Hepatocyte (in vitro differentiated cells): ENCODE results near the gene SAMD4A. TPM values are rescaled to one million over a fixed set of nuclear protein-coding genes. Genes with fewer than 3 reads are reported as not detected.

ENCODE experiments used
- DNase-seq: peaks from one replicate; pipeline ENCODE4 v3.0.0-alpha.2; 2016; ENCODE audit warnings: low spot score
- H2AFZ ChIP-seq: fragments of 200-600 bp; sonication (generic); 2 replicates; pipeline ENCODE4 v1.6.0; 2016; ENCODE audit warnings: antibody characterized with exemption, mild to moderate bottlenecking
- H3K27ac ChIP-seq: fragments of 200-600 bp; sonication (generic); 2 replicates; pipeline ENCODE4 v1.5.1; 2016; ENCODE audit warnings: mild to moderate bottlenecking
- H3K27me3 ChIP-seq: fragments of 200-600 bp; sonication (generic); 2 replicates; pipeline ENCODE4 v1.6.1; 2016
- H3K36me3 ChIP-seq: fragments of 200-600 bp; sonication (generic); replicated peaks from 2 replicates; pipeline ENCODE4 v1.5.1; 2016; ENCODE audit warnings: low read depth; ENCODE audit not compliant: insufficient read depth
- H3K4me1 ChIP-seq: fragments of 200-600 bp; sonication (generic); 2 replicates; pipeline ENCODE4 v1.5.1; 2016; ENCODE audit warnings: mild to moderate bottlenecking, moderate library complexity; ENCODE audit not compliant: insufficient read depth
- H3K4me2 ChIP-seq: fragments of 200-600 bp; sonication (generic); 2 replicates; pipeline ENCODE4 v1.6.0; 2016
- H3K4me3 ChIP-seq: fragments of 200-600 bp; sonication (generic); 2 replicates; pipeline ENCODE4 v1.5.1; 2016; ENCODE audit warnings: mild to moderate bottlenecking
- H3K79me2 ChIP-seq: fragments of 200-600 bp; sonication (generic); 2 replicates; pipeline ENCODE4 v1.6.0; 2017; ENCODE audit warnings: mild to moderate bottlenecking
- H3K9me2 ChIP-seq: fragments of 200-600 bp; sonication (generic); replicated peaks from 2 replicates; pipeline ENCODE4 v1.6.0; 2017; ENCODE audit warnings: mild to moderate bottlenecking; ENCODE audit not compliant: insufficient read depth
- H3K9me3 ChIP-seq: fragments of 200-600 bp; sonication (generic); 2 replicates; pipeline ENCODE4 v1.5.1; 2016; ENCODE audit warnings: low read depth, mild to moderate bottlenecking
- H4K20me1 ChIP-seq: fragments of 200-600 bp; sonication (generic); 2 replicates; pipeline ENCODE4 v1.6.0; 2016; ENCODE audit warnings: mild to moderate bottlenecking; ENCODE audit not compliant: insufficient read depth, poor library complexity, severe bottlenecking
- CTCF ChIP-seq: fragments of 200-600 bp; sonication (generic); IDR thresholded peaks from 2 replicates; pipeline ENCODE4 v1.5.1; 2016; ENCODE audit warnings: antibody characterized with exemption, mild to moderate bottlenecking; ENCODE audit not compliant: poor library complexity
- EZH2 ChIP-seq: fragments of 200-600 bp; sonication (generic); IDR thresholded peaks from 2 replicates; pipeline ENCODE4 v1.6.1; 2016; ENCODE audit warnings: antibody characterized with exemption, mild to moderate bottlenecking, borderline replicate concordance
- EZH2phosphoT487 ChIP-seq: fragments of 200-600 bp; sonication (generic); IDR thresholded peaks from one replicate; pipeline ENCODE4 v1.6.1; 2018; ENCODE audit warnings: antibody characterized with exemption, mild to moderate bottlenecking, low read depth, moderate library complexity; ENCODE audit not compliant: unreplicated experiment, severe bottlenecking
- WGBS: methylation state at CpG from one replicate; pipeline ENCODE4 v1.1.6; 2016; ENCODE audit warnings: low lambda C conversion rate; ENCODE audit errors: missing lambda C conversion rate; 5-methylcytosine and 5-hydroxymethylcytosine counted together
- polyA plus RNA-seq: library from polyadenylated mRNA; unstranded; fragments of >200 nt; fragmentation: Nextera tagmentation; extraction: Ambion mirVana; gene quantifications from 2 replicates; pipeline ENCODE4 v1.2.1, GENCODE V29; 2016
- total RNA-seq: library from RNA; depleted of rRNA; stranded (reverse); fragments of >200 nt; gene quantifications from 2 replicates; pipeline ENCODE4 v1.2.3, GENCODE V29; 2014

SAMD4A gene
- total and polyA plus RNA-seq, 2 experiments from 2014 or later = 10.5 to 15.7 TPM

- H2AFZ ChIP-seq = no peak overlapping the region
- no peaks in the 10 kb centered on the region for H3K9me2 ChIP-seq
- no peak overlapping the region for H3K4me3 ChIP-seq
- H3K79me2 ChIP-seq = peaks cover 79% of the 10 kb centered on the region
- H3K4me1 ChIP-seq = peaks cover 10% of the 10 kb centered on the region
- TF ChIP-seq EZH2phosphoT487 (no peak), CTCF (no peak), EZH2 (no peak)
- H4K20me1 ChIP-seq = peaks cover 11% of the 10 kb centered on the region
- H3K36me3 ChIP-seq = no peaks in the 10 kb centered on the region
- peak; percentile 70 for DNase-seq
- H3K4me2 ChIP-seq = no peak overlapping the region
- 21% methylated on average over 1 of the region's 1 CpG for WGBS
- no peaks in the 10 kb centered on the region for H3K9me3 ChIP-seq
- peak overlapping the region; percentile 24 for H3K27ac ChIP-seq
- no peaks in the 10 kb centered on the region for H3K27me3 ChIP-seq
Observed at GRCh38 chr14:54579621-54580020, 12.7 kb downstream of the SAMD4A start.

- no peak overlapping the region for H2AFZ ChIP-seq
- peaks cover 11% of the 10 kb centered on the region for H4K20me1 ChIP-seq
- H3K4me1 ChIP-seq = peaks cover 6% of the 10 kb centered on the region
- no peaks in the 10 kb centered on the region for H3K36me3 ChIP-seq
- H3K9me2 ChIP-seq = no peaks in the 10 kb centered on the region
- H3K4me3 ChIP-seq = no peak overlapping the region
- H3K27me3 ChIP-seq = no peaks in the 10 kb centered on the region
- TF ChIP-seq EZH2phosphoT487 = no peak
- TF ChIP-seq CTCF = no peak
- TF ChIP-seq EZH2 = no peak
- H3K4me2 ChIP-seq = no peak overlapping the region
- WGBS = 97% methylated on average over 3 of the region's 3 CpGs
- peaks cover 80% of the 10 kb centered on the region for H3K79me2 ChIP-seq
- DNase-seq = no peak
- H3K9me3 ChIP-seq = no peaks in the 10 kb centered on the region
- no peak overlapping the region for H3K27ac ChIP-seq
Observed at GRCh38 chr14:54580933-54581332, 14.0 kb downstream of the SAMD4A start.

- H3K4me3 ChIP-seq = no peak overlapping the region
- peaks cover 76% of the 10 kb centered on the region for H3K79me2 ChIP-seq
- no peaks in the 10 kb centered on the region for H3K4me1 ChIP-seq
- DNase-seq = no peak
- H3K4me2 ChIP-seq = no peak overlapping the region
- H2AFZ ChIP-seq = no peak overlapping the region
- 92% methylated on average over 7 of the region's 7 CpGs for WGBS
- H3K36me3 ChIP-seq = no peaks in the 10 kb centered on the region
- peaks cover 3% of the 10 kb centered on the region for H4K20me1 ChIP-seq
- no peak overlapping the region for H3K27ac ChIP-seq
- TF ChIP-seq CTCF (no peak), EZH2 (no peak), EZH2phosphoT487 (no peak)
- no peaks in the 10 kb centered on the region for H3K9me2 ChIP-seq
- H3K9me3 ChIP-seq = no peaks in the 10 kb centered on the region
- H3K27me3 ChIP-seq = no peaks in the 10 kb centered on the region
Observed at GRCh38 chr14:54582334-54582733, 15.4 kb downstream of the SAMD4A start.

GRCh38 chr14:54584097-54584496 lies 17.2 kb downstream of the SAMD4A start:
- Histone ChIP-seq H3K4me2 (no peak overlapping the region), H3K9me3 (no peaks in the 10 kb centered on the region), H3K79me2 (peaks cover 68% of the 10 kb centered on the region), H3K9me2 (no peaks in the 10 kb centered on the region), H3K27ac (no peak overlapping the region), H2AFZ (no peak overlapping the region), H3K36me3 (no peaks in the 10 kb centered on the region), H4K20me1 (no peaks in the 10 kb centered on the region), H3K4me1 (no peaks in the 10 kb centered on the region), H3K27me3 (no peaks in the 10 kb centered on the region), H3K4me3 (no peak overlapping the region)
- 59% methylated on average over 1 of the region's 1 CpG for WGBS
- DNase-seq = no peak
- no peak for TF ChIP-seq EZH2
- TF ChIP-seq EZH2phosphoT487 = no peak
- TF ChIP-seq CTCF = no peak
